Stimulated activated naive CD8-positive, alpha-beta T cell treated with anti-CD3 and anti-CD28 coated beads, Interleukin-15, Interleukin-2, amounts not matched to agents 100 U/mL and 50 U/mL, for 24 hours (primary cell): ENCODE data around the gene DNAJC6.
"Not testable (repeated sequence)": the region's sequence is repeated elsewhere in the genome, so short reads cannot be mapped to it uniquely, and the experiment has no call there.

Experiments used
- ATAC-seq: fragments of 150-1000 bp; cut with Tn5 transposase; one replicate; pipeline ENCODE4 v1.10.0; 2021
- DNase-seq: peaks from one replicate; pipeline ENCODE4 v3.0.0; 2021

The DNAJC6 gene

DNA sequence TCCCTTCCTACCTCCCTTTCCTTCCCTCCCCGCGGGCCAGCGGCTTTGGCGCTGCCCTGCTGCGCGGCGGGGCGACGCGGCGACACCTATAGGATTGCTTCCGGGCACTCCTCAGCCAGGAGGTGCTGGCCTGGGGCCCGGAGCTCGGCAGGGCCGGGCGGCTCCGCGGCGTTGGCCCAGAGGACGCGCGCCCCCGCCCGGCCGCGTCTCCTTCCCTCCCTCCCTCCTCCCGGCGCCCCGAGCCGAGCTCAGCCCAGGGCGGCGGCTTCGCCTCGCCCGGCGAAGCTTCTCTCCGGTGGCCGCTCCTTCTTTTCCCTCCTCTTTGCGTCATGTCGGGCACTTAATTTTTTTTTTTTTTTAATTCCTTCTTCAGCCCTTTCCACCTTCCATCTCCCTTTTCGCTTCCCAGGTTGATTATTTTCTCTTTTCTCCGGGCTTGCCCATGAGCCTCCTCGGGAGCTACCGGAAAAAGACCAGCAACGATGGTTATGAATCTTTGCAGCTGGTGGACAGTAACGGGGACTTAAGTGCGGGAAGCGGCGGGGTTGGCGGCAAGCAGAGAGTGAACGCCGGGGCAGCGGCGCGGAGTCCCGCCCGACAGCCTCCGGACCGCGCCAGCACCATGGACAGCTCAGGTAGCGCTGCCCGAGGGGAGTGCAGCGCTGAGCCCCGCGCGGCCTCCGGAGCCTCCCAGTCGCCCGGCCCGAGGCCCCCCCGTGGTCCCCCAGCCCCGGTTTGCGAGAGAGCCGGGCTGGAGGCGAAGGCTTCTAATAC is at the start of gene DNAJC6:
Gene DNAJC6, plus strand, starts transcription at position 240 of the 774 bp plus-strand sequence. Its CDS starts 203 bp downstream, at position 443.
- DNase-seq = peak; percentile 77
- ATAC-seq = peak; percentile 79

DNA sequence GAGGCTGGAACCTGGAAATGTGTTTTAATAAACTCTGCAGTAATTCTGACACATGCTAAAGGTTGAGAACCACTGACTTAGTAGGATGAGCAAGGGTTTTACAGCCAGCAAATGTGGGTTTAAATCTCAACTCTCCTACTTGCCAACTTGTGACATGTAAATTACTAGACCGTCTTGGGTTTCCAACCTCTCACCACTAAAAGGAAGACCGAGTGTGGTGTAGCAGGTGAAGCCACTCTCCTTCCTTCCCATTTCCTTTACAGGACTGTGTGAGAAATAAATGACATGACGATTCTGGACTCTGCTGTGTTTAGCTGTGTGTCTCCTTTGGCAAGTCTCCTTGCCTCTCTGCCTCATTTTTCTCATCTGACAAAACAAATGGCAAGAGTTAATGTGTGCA is 49.5 kb upstream of the DNAJC6 start:
- peak; percentile 8 for ATAC-seq

DNA sequence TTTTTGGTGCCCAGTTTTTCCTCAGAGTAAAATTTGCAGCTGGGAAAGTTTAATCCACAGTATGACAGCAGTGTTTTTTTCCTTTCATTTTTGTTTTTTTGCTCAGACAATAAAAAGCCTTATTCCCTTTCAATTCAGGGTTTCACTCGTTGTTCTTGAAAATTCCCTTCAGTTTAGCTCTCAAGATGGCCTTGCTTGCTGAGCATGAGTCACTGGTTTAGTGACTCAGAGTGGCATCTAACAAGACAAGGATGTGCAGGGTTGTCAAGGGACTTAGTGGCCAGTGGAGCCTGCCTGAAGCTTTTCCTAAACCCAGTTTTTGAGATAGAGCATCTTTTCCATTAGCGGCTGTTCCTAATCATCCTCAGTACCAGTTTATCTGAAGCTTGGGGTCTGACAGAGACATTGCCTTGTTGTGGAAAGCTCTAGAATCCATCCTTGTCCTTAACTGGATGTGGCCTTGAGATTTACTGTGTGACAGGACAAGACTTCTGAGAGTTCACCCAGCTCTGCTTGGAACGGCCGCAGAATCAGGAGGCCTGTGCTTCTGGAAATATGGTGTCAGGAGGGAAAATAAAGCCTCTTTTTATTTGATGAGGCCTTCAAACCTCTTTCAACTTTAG is 48.4 kb upstream of the DNAJC6 start:
- no peak for DNase-seq
- peak; percentile 81 for ATAC-seq

More for the DNA sequence above, 49.5 kb upstream of the DNAJC6 start:
- no peak for DNase-seq

DNA sequence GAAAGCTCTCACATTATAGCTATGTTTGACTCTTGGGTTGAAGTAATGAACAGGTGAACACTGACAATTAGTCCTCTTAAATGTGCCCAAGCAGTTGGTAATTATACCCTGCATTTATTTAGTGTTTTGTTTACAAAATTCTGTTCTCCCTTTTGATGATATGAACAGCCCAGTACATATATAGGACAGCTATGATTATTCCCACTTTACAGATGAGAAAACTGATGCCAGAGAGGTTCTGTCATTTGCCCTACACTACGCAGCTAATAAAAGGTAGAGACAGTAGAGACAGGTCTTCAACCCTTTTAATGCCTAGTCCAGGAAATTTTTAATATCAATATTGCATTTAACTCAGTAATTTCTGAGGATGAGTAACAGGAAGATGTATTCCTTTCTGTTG is 46.1 kb upstream of the DNAJC6 start:
- DNase-seq = no peak
- no peak for ATAC-seq

DNA sequence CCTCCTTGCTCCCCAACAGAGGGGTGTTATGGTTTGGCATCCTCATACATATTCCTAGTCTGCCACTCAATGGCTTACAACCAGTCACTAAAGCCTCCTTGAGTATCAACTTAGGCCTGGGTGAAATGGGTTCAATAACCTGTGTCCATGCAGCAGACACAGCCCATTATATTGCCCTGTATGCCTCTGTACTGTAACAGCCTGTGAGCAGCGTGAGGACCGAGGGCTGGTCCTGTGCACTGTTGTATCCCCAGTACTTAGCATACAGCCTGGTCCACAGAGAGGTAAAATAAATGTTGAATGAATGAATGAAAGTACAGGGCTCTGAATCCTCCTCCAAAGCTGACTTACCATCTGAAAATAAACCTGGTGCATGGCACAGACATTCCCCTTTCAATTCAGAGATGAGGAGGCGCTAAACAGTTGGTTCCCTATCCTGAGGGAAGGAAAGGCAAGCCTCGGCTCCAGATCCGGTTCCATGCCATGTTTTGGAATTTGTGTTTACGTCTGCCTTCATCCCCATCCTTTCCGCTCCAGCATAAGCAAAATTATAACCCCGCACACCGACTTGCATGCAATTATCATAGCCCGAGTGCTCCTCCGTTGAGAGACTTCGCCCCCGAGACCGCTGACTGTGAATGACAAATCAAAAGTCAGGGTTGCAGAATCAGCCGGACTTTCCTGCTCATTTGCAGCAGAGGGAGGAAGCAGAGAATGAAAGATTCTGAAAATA is 45.0 kb upstream of the DNAJC6 start:
- DNase-seq (peak; percentile 27), ATAC-seq (peak; percentile 21)

DNA sequence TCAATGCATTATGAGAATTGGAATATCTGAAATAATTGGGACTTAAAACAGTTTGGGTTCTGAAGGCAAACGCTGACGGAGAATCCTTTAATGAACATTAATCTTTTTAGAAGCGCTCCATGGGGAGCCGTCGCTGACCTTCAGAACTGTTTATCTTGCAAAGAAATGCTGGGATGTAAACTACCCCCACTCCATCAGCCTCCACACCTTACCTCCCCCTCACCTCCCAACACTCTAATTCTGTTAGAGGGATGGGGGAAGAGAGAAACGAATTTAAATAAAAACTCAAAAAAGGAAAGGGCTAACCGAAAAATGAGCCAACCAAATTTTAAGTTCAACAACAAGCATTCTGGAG is 44.1 kb upstream of the DNAJC6 start:
- ATAC-seq = no peak
- DNase-seq = no peak

DNA sequence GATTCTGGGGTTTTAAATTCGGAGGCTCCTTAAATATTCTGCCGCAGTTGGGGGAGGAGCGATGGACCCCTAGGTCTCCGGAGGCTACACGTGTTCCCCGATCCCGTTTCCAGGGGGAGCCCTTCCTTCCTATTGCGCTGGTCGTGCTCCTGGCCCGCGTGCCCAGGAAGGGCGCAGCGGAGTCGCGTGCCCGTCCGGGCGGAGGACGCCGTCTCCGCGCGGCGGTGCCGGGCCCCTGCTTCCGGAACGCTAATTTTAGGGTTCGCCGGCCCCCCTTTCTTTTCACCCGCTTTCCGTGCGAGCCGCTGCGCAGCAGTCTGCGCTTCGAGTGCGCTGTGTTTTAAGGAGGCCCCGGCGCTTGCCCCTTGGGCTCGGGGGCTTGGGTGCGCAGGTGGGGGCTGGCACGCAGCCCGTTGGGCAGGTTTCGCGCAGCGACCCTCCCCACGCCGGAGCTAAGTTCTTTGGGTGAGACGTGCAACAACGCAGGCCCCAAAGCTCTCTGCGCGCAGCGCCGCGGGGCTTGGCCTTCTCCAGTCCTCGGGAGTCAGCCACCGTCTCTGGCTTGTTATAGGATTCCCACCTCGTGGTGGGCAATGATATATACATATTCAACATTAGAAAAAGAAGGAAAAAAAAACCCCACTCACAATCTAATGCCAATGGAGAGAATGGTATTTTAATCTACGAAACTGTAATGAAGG is 43.5 kb upstream of the DNAJC6 start:
- ATAC-seq = peak; percentile 50
- peak; percentile 42 for DNase-seq

DNA sequence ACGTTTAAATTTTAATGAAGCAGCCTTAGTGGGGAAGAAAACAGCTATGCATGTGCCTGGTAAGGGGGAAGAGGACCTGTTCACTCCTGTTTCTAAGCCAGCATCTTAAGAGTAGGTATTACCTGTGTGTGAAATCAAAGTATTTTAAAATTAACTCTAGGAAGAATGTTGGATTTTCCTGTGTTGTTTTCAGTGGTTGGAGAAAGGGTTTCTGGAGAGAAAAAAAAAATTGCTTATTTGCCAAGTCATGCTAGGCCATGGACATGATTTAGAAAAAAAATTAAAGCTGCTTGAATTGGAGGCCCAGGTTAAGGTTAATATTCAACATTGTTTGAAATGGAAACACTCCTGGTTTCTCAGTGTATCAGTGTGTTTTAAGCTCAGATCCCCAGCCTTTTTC is 42.9 kb upstream of the DNAJC6 start:
- ATAC-seq = no peak
- DNase-seq = no peak

DNA sequence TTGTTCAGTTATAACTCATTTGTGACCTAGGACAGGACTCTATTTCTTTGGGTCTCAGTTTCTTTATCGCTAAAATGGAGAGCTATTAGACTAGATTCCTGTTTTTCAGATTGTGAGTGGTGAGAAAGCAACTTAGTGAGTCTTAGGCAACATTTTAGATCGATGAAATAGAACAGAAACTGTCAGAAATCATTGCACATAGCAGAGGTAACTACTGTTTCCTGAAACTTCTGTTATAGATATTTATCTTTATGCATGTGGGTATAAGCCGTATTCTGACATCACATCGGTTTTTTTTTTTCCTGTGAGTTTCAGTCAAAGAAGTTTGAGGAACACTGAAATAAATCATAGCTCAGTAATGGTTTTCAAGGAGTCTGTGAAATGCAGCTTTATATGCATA is 42.1 kb upstream of the DNAJC6 start:
- no peak for ATAC-seq
- no peak for DNase-seq

DNA sequence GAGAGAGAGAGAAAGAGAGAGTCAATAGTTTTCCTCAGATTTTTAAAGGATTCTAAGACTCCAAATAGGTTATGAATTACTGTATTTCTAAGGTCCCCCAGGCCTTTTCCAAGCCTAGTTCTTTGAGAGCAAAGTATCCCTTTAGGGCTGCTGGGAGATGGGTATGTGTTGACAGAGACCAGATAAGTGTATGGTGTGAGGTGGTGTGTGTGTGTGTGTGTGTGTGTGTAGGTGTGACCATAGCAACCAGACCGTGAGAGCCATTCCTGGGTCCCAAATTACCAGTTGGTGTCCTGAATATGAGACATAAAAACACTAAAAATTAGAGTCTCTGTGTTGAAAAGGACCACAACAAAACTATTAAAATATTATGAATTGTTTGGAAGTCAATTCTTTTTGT is 41.7 kb upstream of the DNAJC6 start:
- DNase-seq (no peak), ATAC-seq (no peak)

DNA sequence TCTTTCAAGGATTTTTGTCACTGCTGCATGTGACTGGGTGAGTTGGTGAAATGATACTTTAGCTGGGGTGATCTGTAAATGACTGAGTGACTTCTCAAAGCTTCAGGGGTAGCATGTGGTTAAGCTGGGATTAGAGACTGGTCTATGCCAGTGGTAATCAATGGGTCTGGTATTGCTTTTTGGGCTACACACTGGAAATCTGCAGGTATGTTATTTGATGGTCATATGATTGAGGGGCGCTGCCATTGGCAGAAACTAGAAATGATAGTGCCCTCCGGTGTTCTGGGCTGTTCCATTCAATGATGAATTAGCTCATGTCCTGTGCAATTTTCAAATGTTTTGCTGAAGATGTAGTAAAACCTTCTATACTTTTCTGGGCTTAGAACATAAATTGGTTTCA is 39.7 kb upstream of the DNAJC6 start:
- ATAC-seq (no peak), DNase-seq (no peak)

DNA sequence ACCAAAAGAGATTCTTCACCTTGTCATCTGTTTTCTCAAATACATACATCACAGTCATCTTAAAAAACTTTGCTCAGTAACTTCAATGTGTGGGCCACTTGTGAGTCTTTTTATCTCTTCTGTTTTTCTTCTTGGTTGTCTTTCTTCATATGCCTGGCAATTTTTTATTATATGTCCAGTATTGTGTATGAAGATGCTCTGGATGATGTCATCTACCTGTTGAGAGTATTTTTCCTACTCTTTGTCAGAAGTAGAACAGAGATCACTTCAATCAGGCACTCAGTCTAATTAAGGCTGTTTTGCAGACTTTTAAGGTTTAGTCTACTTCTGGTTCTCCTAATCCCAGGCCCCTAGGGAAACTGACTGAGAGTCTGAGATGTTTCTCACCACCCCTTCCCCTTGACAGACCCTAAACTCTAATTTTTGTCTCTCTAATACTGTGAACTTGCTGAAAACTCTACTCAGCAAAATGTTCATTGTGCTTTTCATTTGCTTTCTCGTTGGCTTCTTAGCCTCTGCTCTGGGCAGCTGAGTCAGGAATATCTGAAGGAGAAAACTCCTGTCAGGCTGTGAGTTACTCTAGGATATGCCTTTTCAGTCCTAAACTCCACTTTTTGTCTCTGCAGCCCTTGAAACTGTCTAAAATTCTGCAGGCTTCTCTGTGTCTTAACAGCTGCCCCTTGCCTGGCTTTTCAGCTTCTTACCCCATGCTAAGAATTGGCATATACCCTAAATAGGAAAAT is 33.0 kb upstream of the DNAJC6 start:
- DNase-seq (no peak), ATAC-seq (no peak)

DNA sequence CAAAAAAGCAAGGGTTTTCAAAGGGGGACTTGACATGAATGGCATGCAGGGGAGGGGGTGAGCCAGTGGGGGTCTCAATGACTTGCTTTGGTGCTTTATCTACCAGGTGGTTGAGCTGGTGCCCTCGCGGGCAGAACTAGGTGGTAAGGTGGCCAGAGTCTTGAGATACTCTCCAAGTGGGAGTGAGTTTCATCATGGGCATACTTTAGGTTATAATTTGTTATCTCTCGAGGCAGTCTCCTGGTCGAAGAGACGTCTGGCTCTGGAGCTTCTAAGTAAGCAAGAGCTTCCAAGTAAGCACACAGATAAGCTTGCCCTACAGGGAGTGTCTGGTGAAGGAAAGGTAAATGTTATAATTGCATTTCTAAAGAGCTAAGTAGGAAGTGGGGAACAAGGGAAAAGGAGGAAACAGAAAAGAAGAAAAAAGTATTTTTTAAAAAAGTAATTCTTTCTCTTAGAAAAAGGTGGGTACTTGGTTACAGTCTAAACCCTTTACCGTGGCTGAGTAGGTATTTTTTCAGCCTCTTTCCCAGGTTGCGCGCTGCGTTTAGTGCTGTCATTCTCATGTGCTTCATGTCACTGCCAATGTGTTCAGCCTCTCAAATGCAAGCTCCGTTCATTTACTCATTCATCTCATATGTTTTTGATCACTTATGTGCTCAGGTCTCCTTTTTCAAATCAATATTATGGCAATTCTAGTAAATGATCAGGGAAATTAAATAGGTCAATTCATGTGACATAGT is 31.6 kb upstream of the DNAJC6 start:
- ATAC-seq = no peak
- DNase-seq = no peak

DNA sequence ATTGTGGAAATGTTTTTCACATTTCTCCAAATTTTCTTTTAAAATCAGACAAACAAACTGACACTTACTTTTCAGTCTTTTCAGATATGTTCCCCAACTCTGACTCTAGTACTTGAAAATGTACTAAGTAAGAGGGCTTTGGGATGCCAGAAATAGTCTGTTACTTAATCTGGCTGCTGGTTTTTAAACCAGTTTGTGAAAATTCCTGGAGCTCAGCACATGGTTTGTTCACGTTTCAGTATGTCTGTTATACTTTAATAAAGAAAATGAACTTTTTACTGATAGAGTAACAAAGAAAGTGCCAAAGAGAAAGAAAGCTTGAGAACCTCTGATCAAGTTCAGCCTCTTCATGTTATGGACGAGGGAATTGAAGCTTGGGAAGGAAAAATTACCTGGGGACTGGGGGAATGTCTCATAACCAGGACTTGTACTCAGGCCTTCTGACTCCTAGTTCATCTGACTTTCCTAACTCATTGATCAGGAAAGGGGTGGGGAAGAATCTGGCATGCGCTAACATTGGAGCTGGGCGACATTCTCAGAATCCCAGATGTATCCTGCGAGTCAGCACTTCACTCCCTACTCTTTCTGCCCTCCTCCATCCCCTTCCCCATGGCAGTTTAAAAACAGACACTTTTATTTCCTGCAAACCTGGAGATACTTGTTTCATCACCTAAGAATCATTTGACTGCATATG is 30.8 kb upstream of the DNAJC6 start:
- DNase-seq (no peak), ATAC-seq (no peak)

DNA sequence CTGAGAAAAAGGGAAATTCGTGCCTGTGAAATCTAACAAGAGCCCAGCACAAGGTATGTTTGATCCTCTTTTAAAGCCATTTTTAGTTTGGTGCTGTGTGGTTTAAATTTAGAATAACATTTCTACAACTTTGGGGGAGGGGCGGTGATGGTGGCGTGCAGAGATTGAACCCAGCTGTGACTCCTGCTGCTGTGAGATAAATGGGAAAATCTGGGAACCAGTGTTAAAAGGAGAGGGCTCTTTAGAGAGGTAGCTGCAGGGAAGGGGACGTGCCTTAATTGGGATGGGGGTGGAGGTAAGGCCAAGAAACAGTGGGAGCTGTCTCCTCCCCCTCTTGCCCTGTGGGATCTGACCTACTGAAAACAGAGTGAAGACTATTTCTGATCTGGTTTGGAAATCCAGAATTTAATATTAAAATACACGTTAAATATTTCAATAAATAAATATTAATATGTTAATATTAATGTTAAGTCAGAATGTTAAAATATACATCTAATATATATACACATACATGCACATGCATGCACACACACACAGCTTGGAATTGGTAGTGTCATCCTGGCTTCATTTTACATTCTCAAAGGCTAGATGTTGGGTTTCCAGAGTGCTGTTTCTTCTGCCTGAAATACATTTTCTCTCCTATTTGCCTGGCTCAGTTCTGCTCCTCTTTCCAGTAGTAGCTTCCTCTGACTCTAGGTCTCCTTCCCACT is 30.1 kb upstream of the DNAJC6 start:
- ATAC-seq (no peak), DNase-seq (no peak)

DNA sequence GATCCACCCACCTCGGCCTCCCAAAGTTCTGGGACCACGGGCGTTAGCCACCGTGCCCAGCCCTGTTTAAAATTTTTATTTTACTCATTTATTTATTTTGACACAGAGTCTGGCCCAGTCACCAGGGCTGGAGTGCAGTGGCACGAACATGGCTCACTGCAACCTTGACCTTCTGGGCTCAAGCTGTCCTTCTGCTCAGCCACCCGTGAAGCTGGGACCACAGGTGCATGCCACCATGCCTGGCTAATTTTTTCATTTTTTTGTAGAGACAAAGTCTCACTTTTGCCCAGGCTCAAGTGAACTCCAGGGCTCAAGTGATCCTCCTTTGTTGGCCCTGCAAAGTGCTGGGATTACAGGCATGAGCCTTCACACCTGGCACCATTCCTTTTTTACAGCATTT is 27.5 kb upstream of the DNAJC6 start:
- DNase-seq = no peak
- ATAC-seq = no peak

DNA sequence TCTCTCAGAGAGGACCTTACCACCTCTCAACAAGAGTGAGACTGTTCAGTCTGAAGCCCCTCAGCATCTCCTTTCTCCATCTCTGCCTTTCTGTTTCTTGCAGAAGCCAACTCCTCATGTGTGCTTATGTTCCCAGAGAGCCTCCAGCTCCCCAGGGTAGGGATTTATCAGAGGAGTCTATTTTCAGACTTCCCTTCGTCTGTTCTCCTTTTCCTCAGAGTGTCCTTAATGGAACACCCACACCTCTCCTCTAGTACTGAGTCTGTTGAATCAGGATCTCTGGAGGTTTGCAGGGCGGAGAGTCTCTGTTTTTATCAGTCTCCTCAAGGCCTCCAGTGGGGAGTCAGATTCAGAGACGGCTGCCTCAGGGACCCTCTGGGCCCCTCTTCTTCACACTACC is 25.1 kb upstream of the DNAJC6 start:
- ATAC-seq (no peak), DNase-seq (no peak)

DNA sequence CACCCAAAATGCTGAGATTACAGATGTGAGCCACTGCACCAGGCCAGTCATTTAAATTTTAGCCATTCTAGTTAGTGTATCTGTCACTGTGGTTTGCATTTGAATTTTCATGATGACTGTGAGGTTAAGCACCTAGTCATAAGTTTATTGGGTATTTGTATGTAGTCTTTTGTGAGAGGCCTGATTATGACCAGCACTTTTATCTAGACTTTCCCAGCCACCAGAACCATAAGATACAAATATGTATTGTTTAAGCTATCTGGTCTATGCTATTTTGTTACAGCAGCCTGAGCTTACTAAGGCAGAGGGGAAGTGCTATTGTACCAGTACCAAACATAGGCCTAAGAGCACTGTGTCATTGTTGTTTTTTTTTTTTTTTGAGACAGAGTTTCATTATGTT is 19.9 kb upstream of the DNAJC6 start:
- DNase-seq = no peak
- no peak for ATAC-seq

DNA sequence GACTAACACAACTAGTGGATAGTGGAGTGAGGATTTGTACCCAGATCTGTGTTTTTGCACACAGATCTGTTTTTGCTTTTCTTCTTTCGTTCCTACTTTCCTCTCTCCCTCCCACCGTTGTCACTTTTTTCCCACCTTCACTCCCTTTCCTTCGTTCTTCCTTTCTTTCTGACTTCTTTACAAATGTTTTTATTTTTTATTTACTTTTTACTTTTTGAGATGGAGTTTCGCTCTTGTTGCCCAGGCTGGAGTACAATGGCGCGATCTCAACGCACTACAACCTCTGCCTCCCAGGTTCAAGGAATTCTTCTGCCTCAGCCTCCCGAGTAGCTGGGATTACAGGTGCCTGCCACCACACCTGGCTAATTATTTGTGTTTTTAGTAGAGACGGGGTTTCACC is 17.5 kb upstream of the DNAJC6 start:
- DNase-seq, ATAC-seq: not testable (repeated sequence)
